Neural cell (in vitro differentiated cells): ENCODE results near the gene CREB3L2. TPM values are rescaled to one million over a fixed set of nuclear protein-coding genes. Genes with fewer than 3 reads are reported as not detected.

Experiments
- H2AFZ ChIP-seq: fragments of 200-600, 300-800 bp; sonication (generic), shearing (Covaris generic); 2 replicates; pipeline ENCODE4 v1.6.0; 2014; ENCODE audit warnings: low read depth, mild to moderate bottlenecking, antibody characterized with exemption, low read length, moderate library complexity
- H3F3A ChIP-seq: fragments of 200-600 bp; shearing (Covaris generic); 2 replicates; pipeline ENCODE4 v1.6.1; 2016; ENCODE audit warnings: mild to moderate bottlenecking, moderate library complexity, mixed read lengths, antibody characterized with exemption, low read length; ENCODE audit not compliant: insufficient read depth, poor library complexity, severe bottlenecking
- H3K27ac ChIP-seq: fragments of 200-600, 300-800 bp; sonication (generic), shearing (Covaris generic); 2 replicates; pipeline ENCODE4 v1.5.1; 2014; ENCODE audit warnings: mild to moderate bottlenecking, low read length, moderate library complexity
- H3K27me3 ChIP-seq: fragments of 300-800, 200-600 bp; sonication (generic), shearing (Covaris generic); 2 replicates; pipeline ENCODE4 v1.6.0; 2014; ENCODE audit warnings: mild to moderate bottlenecking, low read depth, low read length, moderate library complexity; ENCODE audit not compliant: insufficient read depth
- H3K36me3 ChIP-seq: fragments of 300-800, 200-600 bp; sonication (generic), shearing (Covaris generic); 2 replicates; pipeline ENCODE4 v1.5.1; 2014; ENCODE audit warnings: mild to moderate bottlenecking, antibody characterized with exemption, low read length, moderate library complexity; ENCODE audit not compliant: insufficient read depth
- H3K4me2 ChIP-seq: fragments of 300-800, 200-600 bp; sonication (generic), shearing (Covaris generic); 2 replicates; pipeline ENCODE4 v1.6.0; 2014; ENCODE audit warnings: mild to moderate bottlenecking, low read length
- H3K4me3 ChIP-seq: fragments of 300-800, 200-600 bp; sonication (generic), shearing (Covaris generic); 2 replicates; pipeline ENCODE4 v1.5.1; 2014; ENCODE audit warnings: mild to moderate bottlenecking, low read length, moderate library complexity
- H3K79me2 ChIP-seq: fragments of 200-600 bp; shearing (Covaris generic); replicated peaks from 2 replicates; pipeline ENCODE4 v1.6.0; 2014; ENCODE audit warnings: mild to moderate bottlenecking, low read length, moderate library complexity; ENCODE audit not compliant: insufficient read depth
- H3K9ac ChIP-seq: fragments of 300-800, 200-600 bp; sonication (generic), shearing (Covaris generic); 2 replicates; pipeline ENCODE4 v1.6.1; 2016; ENCODE audit warnings: mild to moderate bottlenecking, low read length, mixed read lengths
- H3K9me2 ChIP-seq: fragments of 200-600 bp; shearing (Covaris generic); 2 replicates; pipeline ENCODE4 v1.6.1; 2016; ENCODE audit warnings: mild to moderate bottlenecking, low read length, mixed read lengths; ENCODE audit not compliant: insufficient read depth
- H3K9me3 ChIP-seq: fragments of 200-600, 300-800 bp; sonication (generic), shearing (Covaris generic); 2 replicates; pipeline ENCODE4 v1.6.1; 2016; ENCODE audit warnings: mild to moderate bottlenecking, mixed run types, low read length, moderate library complexity, mixed read lengths
- H4K20me1 ChIP-seq: fragments of 200-600 bp; shearing (Covaris generic); 2 replicates; pipeline ENCODE4 v1.6.1; 2016; ENCODE audit warnings: mild to moderate bottlenecking, mixed run types; ENCODE audit not compliant: insufficient read depth
- CTCF ChIP-seq: fragments of 450-650 bp; IDR thresholded peaks from 2 replicates; pipeline ENCODE4 v1.5.1; 2014; ENCODE audit warnings: antibody characterized with exemption, mild to moderate bottlenecking, moderate library complexity; ENCODE audit not compliant: poor library complexity, severe bottlenecking
- EP300 ChIP-seq: fragments of 450-650 bp; conservative IDR thresholded peaks from 2 replicates; pipeline ENCODE4 v1.6.1; 2014; ENCODE audit warnings: antibody characterized with exemption, mild to moderate bottlenecking, moderate library complexity; ENCODE audit not compliant: poor library complexity, severe bottlenecking
- EZH2 ChIP-seq: fragments of 200-600, 300-800 bp; shearing (Covaris generic), sonication (generic); IDR thresholded peaks from 2 replicates; pipeline ENCODE4 v1.6.1; 2014; ENCODE audit warnings: antibody characterized with exemption, low read length, borderline replicate concordance, mild to moderate bottlenecking; ENCODE audit not compliant: insufficient read depth, poor library complexity, severe bottlenecking
- MXI1 ChIP-seq: fragments of 450-650 bp; conservative IDR thresholded peaks from 2 replicates; pipeline ENCODE4 v1.6.1; 2014; ENCODE audit warnings: antibody characterized with exemption, mild to moderate bottlenecking; ENCODE audit not compliant: poor library complexity, severe bottlenecking
- POLR2AphosphoS5 ChIP-seq: IDR thresholded peaks from 2 replicates; pipeline ENCODE4 v1.6.1; 2012
- RAD21 ChIP-seq: fragments of 450-650 bp; conservative IDR thresholded peaks from 2 replicates; pipeline ENCODE4 v1.6.1; 2014; ENCODE audit warnings: antibody characterized with exemption, mild to moderate bottlenecking, moderate library complexity
- REST ChIP-seq: IDR thresholded peaks from 2 replicates; pipeline ENCODE4 v1.6.1; 2012; ENCODE audit warnings: borderline replicate concordance
- SMC3 ChIP-seq: fragments of 450-650 bp; conservative IDR thresholded peaks from 2 replicates; pipeline ENCODE4 v1.6.1; 2014; ENCODE audit warnings: antibody characterized with exemption, mild to moderate bottlenecking, moderate library complexity; ENCODE audit not compliant: poor library complexity
- TAF1 ChIP-seq: IDR thresholded peaks from 2 replicates; pipeline ENCODE4 v1.6.1; 2012; ENCODE audit warnings: low read depth
- polyA plus RNA-seq: library from polyadenylated mRNA; depleted of rRNA; stranded (reverse); fragments of >200 nt; gene quantifications from 2 replicates; pipeline ENCODE4 v1.2.3, GENCODE V29; 2014

Gene CREB3L2
- polyA plus RNA-seq, 1 donor from 2014 or later = 1.5 TPM

- no peaks in the 10 kb centered on the region for H3K79me2 ChIP-seq
- no peaks in the 10 kb centered on the region for H3K9me2 ChIP-seq
- no peak overlapping the region for H2AFZ ChIP-seq
- H3K27me3 ChIP-seq = no peaks in the 10 kb centered on the region
- H3K4me2 ChIP-seq = no peak overlapping the region
- H3K9ac ChIP-seq = no peak overlapping the region
- H3K4me3 ChIP-seq = no peak overlapping the region
- no peaks in the 10 kb centered on the region for H3K9me3 ChIP-seq
- no peaks in the 10 kb centered on the region for H4K20me1 ChIP-seq
- no peak overlapping the region for H3K27ac ChIP-seq
- no peaks in the 10 kb centered on the region for H3K36me3 ChIP-seq
- TF ChIP-seq MXI1 (no peak), POLR2AphosphoS5 (no peak), EZH2 (no peak), CTCF (no peak), EP300 (no peak), SMC3 (no peak), RAD21 (no peak), TAF1 (no peak), REST (no peak)
- H3F3A ChIP-seq = no peaks in the 10 kb centered on the region
Observed at GRCh38 chr7:137880432-137880831, 121.5 kb downstream of the CREB3L2 start.

- no peaks in the 10 kb centered on the region for H3K79me2 ChIP-seq
- no peaks in the 10 kb centered on the region for H3F3A ChIP-seq
- no peak overlapping the region for H3K27ac ChIP-seq
- H3K9ac ChIP-seq = no peak overlapping the region
- H3K4me3 ChIP-seq = no peak overlapping the region
- H3K27me3 ChIP-seq = no peaks in the 10 kb centered on the region
- H3K9me3 ChIP-seq = no peaks in the 10 kb centered on the region
- H2AFZ ChIP-seq = no peak overlapping the region
- H4K20me1 ChIP-seq = no peaks in the 10 kb centered on the region
- H3K36me3 ChIP-seq = no peaks in the 10 kb centered on the region
- H3K9me2 ChIP-seq = no peaks in the 10 kb centered on the region
- H3K4me2 ChIP-seq = no peak overlapping the region
- no peak for TF ChIP-seq EP300
Observed at GRCh38 chr7:137879357-137880158, 122.3 kb downstream of the CREB3L2 start.
